Vagina (tissue), 2 donors: Measurements from ENCODE around the gene KDM6A.

Experiments used
- POLR2A ChIP-seq, 2 donors: fragments of 450-650 bp; IDR thresholded peaks; one replicate each; pipeline ENCODE4 v1.6.1; 2017; ENCODE audit warnings: antibody characterized with exemption in 2 of 2, mild to moderate bottlenecking in 2 of 2, moderate library complexity in 2 of 2
- POLR2AphosphoS5 ChIP-seq, 2 donors: sonication (generic); formaldehyde crosslinking; IDR thresholded peaks; one replicate each; pipeline ENCODE4 v1.9.0; 2017; ENCODE audit warnings: antibody characterized with exemption in 2 of 2, mild to moderate bottlenecking in 2 of 2, low read depth in 1 of 2; ENCODE audit not compliant: insufficient read depth in 1 of 2
- TF ChIP-seq, protein P1 (sequence below), 3 experiments: fragments of 450-650 bp in 2 of 3; fragments of 200-600 bp in 1 of 3; sonication (generic) in 1 of 3; IDR thresholded peaks; one replicate each; pipeline ENCODE4 v1.5.1; 2017 to 2019; ENCODE audit warnings: antibody characterized with exemption in 3 of 3, mild to moderate bottlenecking in 2 of 3, moderate library complexity in 2 of 3

DNA sequence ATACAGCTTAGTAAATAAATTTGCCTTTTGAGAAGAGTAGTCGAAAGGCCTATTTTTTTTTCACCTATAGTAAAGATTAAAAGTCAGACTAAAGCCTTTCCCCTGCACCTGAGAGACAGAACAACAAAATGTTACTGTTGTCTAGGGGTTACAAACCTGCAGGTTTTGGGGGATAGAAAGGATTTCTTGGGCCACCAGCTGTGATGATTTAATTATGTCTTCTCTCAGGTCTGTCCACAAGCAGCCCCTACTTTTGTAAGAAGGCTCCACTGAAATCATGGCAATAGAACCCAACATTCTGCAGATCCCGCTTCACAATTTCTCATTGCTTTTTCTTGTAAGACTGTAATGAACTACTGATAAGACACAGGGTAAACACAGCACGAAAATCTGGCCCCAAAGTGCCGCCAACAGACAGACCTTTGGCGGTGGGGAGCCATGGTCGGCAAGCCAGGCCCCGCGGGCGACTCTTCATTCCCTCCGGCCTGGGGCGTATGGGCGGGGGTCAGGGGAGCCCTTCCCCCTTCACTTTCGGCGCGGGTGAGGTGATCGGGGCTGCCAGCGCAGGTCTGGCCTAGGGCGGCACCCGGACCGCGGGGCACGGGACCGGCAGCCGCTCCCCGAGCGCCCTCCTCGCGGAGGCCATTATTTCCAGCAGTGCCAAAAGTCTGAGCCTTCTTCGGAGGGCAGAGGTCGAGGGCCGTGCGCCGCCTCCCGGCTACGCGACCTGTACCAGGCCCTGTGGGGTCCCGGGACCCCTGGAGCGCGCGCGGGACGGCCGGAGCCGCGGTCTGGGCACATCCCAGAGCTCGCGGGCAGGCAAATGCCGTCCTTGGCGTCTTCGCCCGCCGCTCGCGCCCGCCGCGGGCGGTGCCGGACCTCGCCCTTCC lies 812 bp upstream of the KDM6A start:
- TF ChIP-seq POLR2AphosphoS5 (IDR thresholded peaks at IDR 0.05; ENCODE audit: insufficient read depth in 1 of 2, low read depth in 1 of 2) (no peak), POLR2A (IDR thresholded peaks at IDR 0.05) (no peak)
- TF ChIP-seq, protein P1, sequence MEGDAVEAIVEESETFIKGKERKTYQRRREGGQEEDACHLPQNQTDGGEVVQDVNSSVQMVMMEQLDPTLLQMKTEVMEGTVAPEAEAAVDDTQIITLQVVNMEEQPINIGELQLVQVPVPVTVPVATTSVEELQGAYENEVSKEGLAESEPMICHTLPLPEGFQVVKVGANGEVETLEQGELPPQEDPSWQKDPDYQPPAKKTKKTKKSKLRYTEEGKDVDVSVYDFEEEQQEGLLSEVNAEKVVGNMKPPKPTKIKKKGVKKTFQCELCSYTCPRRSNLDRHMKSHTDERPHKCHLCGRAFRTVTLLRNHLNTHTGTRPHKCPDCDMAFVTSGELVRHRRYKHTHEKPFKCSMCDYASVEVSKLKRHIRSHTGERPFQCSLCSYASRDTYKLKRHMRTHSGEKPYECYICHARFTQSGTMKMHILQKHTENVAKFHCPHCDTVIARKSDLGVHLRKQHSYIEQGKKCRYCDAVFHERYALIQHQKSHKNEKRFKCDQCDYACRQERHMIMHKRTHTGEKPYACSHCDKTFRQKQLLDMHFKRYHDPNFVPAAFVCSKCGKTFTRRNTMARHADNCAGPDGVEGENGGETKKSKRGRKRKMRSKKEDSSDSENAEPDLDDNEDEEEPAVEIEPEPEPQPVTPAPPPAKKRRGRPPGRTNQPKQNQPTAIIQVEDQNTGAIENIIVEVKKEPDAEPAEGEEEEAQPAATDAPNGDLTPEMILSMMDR (IDR thresholded peaks at IDR 0.05), result no peak
